HCT116 (cell line): ENCODE measurements around the gene PLA2G4C.

Experiments used
- EGR1 ChIP-seq: IDR thresholded peaks from 2 replicates; pipeline ENCODE4 v1.6.1; 2012; ENCODE audit warnings: low read depth
- EZH2 ChIP-seq: fragments of 200-600 bp; sonication (generic); IDR thresholded peaks from 2 replicates; pipeline ENCODE4 v1.6.1; 2017; ENCODE audit warnings: antibody characterized with exemption, mixed run types
- EZH2phosphoT487 ChIP-seq: fragments of 200-600 bp; IDR thresholded peaks from 2 replicates; pipeline ENCODE4 v1.6.1; 2018; ENCODE audit warnings: antibody characterized with exemption, borderline replicate concordance
- POLR2A ChIP-seq: IDR thresholded peaks from 2 replicates; pipeline ENCODE4 v1.7.0; 2011; ENCODE audit warnings: borderline replicate concordance; ENCODE audit not compliant: insufficient read depth, insufficient read length; ENCODE audit errors: extremely low read depth
- YY1 ChIP-seq: IDR thresholded peaks from 2 replicates; pipeline ENCODE4 v1.6.1; 2011; ENCODE audit warnings: low read length, low read depth, moderate library complexity, mild to moderate bottlenecking; ENCODE audit not compliant: insufficient replicate concordance; ENCODE audit errors: extremely low read depth
- ZNF274 ChIP-seq: fragments of 200-500 bp; sonication (Bioruptor generic); IDR thresholded peaks from 2 replicates; pipeline ENCODE4 v1.6.1; 2014; ENCODE audit warnings: mild to moderate bottlenecking, low read depth, low read length, inconsistent platforms
- TF ChIP-seq, protein P1 (sequence below): IDR thresholded peaks from 2 replicates; pipeline ENCODE4 v1.6.1; 2012
- TF ChIP-seq, protein P2 (sequence below), 3 experiments: fragments of 200-600 bp in 1 of 3; sonication (generic) in 1 of 3; IDR thresholded peaks in 2 of 3; conservative IDR thresholded peaks in 1 of 3; 2 replicates each; pipeline ENCODE4 v1.5.1; 2012 to 2017; ENCODE audit warnings: low read depth in 2 of 3, low read length in 2 of 3, antibody characterized with exemption in 1 of 3, borderline replicate concordance in 1 of 3, control low read depth in 1 of 3, mild to moderate bottlenecking in 1 of 3, mixed read lengths in 1 of 3, mixed run types in 1 of 3, moderate library complexity in 1 of 3; ENCODE audit not compliant: insufficient read depth in 1 of 3
- TF ChIP-seq, protein P3 (sequence below): IDR thresholded peaks from 2 replicates; pipeline ENCODE4 v1.6.1; 2011; ENCODE audit warnings: mild to moderate bottlenecking, low read length, moderate library complexity; ENCODE audit not compliant: insufficient replicate concordance; ENCODE audit errors: extremely low read depth

DNA sequence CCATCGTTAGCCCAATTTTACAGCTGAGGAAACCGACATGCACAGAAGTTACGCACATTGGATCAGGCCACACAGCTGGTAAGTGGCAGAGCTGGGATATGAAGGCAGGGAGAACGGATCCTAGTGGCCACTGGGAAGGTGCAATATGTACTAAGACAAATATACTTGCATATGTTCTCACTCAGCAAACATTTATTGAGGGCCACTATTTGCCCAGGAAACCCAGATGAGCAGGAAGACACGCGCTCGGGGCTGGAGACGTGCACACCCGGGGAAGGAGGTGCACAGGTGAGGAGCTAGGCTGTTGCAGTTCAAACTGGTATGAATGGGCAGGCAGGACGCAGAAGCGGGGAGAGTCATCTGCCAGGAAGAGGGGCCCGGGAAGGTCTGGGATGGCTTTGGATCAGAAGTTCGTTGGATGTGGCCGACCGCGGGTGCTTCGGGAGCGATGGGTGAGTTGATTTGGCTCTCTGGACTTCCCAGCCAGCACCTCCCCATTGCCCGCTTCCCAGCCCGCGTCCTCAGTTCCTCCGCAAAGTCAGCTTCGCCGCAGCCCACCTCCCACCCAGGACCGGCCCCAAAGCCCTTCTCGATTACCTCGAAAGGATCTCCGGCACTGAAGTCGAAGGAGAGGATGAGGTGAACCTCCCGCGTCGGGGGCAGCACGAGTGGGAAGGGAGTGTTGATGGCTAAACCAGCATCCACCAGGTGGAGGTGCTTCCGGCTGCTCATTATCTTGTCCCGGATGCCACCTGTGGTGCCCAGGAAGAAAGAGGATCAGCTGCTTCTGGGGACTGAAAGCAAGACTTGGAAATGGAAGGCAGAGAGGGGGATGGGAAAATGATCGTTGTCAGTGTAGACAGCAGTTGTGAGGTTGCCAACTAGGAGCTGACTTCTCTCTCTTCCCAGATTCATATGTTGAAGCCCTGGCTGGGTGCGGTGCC lies 48.9 kb downstream of the PLA2G4C start:
- TF ChIP-seq YY1 = no peak
- no peak for TF ChIP-seq POLR2A
- no peak for TF ChIP-seq EGR1
- no peak for TF ChIP-seq ZNF274
- TF ChIP-seq, protein P1, sequence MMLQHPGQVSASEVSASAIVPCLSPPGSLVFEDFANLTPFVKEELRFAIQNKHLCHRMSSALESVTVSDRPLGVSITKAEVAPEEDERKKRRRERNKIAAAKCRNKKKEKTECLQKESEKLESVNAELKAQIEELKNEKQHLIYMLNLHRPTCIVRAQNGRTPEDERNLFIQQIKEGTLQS = no peak
- no peak for TF ChIP-seq EZH2
- TF ChIP-seq, protein P2, sequence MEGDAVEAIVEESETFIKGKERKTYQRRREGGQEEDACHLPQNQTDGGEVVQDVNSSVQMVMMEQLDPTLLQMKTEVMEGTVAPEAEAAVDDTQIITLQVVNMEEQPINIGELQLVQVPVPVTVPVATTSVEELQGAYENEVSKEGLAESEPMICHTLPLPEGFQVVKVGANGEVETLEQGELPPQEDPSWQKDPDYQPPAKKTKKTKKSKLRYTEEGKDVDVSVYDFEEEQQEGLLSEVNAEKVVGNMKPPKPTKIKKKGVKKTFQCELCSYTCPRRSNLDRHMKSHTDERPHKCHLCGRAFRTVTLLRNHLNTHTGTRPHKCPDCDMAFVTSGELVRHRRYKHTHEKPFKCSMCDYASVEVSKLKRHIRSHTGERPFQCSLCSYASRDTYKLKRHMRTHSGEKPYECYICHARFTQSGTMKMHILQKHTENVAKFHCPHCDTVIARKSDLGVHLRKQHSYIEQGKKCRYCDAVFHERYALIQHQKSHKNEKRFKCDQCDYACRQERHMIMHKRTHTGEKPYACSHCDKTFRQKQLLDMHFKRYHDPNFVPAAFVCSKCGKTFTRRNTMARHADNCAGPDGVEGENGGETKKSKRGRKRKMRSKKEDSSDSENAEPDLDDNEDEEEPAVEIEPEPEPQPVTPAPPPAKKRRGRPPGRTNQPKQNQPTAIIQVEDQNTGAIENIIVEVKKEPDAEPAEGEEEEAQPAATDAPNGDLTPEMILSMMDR (IDR thresholded peaks at IDR 0.05 in 2 of 3, conservative IDR thresholded peaks at IDR 0.05 in 1 of 3; ENCODE audit: borderline replicate concordance in 1 of 3, insufficient read depth in 1 of 3, low read depth in 2 of 3, low read length in 2 of 3) = no peak
- TF ChIP-seq EZH2phosphoT487 = no peak
- TF ChIP-seq, protein P3, sequence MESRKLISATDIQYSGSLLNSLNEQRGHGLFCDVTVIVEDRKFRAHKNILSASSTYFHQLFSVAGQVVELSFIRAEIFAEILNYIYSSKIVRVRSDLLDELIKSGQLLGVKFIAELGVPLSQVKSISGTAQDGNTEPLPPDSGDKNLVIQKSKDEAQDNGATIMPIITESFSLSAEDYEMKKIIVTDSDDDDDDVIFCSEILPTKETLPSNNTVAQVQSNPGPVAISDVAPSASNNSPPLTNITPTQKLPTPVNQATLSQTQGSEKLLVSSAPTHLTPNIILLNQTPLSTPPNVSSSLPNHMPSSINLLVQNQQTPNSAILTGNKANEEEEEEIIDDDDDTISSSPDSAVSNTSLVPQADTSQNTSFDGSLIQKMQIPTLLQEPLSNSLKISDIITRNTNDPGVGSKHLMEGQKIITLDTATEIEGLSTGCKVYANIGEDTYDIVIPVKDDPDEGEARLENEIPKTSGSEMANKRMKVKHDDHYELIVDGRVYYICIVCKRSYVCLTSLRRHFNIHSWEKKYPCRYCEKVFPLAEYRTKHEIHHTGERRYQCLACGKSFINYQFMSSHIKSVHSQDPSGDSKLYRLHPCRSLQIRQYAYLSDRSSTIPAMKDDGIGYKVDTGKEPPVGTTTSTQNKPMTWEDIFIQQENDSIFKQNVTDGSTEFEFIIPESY = no peak
